ENCODE results near the gene ARL4C.
"Not testable (repeated sequence)": the region's sequence is repeated elsewhere in the genome, so short reads cannot be mapped to it uniquely, and the experiment has no call there.

The ARL4C gene

GRCh38 chr2:234472155-234472554 is 24.7 kb downstream of the ARL4C start:
- no peak for FAIRE-seq

- no peak for FAIRE-seq
Measured at GRCh38 chr2:234469972-234470371, 26.9 kb downstream of the ARL4C start.

GRCh38 chr2:234469251-234469845 is 27.5 kb downstream of the ARL4C start:
- no peak for FAIRE-seq

GRCh38 chr2:234468503-234468902 is 28.4 kb downstream of the ARL4C start:
- FAIRE-seq, result no peak

GRCh38 chr2:234467289-234467688 is 29.6 kb downstream of the ARL4C start:
- no peak for FAIRE-seq

- no peak for FAIRE-seq
Measured at GRCh38 chr2:234464291-234464645, 32.6 kb downstream of the ARL4C start.

- no peak for FAIRE-seq
Measured at GRCh38 chr2:234463626-234464290, 33.1 kb downstream of the ARL4C start.

- no peak for FAIRE-seq
Measured at GRCh38 chr2:234462218-234462992, 34.5 kb downstream of the ARL4C start.

GRCh38 chr2:234459401-234460009 is 37.4 kb downstream of the ARL4C start:
- FAIRE-seq, result no peak

GRCh38 chr2:234458466-234458865 is 38.4 kb downstream of the ARL4C start:
- no peak for FAIRE-seq

GRCh38 chr2:234457421-234457820 is 39.5 kb downstream of the ARL4C start:
- FAIRE-seq, result no peak

- FAIRE-seq, result not testable (repeated sequence)
Measured at GRCh38 chr2:234455246-234455645, 41.6 kb downstream of the ARL4C start.

- FAIRE-seq, result no peak
Measured at GRCh38 chr2:234454433-234454832, 42.4 kb downstream of the ARL4C start.

GRCh38 chr2:234453216-234453615 is 43.7 kb downstream of the ARL4C start:
- no peak for FAIRE-seq

GRCh38 chr2:234451852-234452625 is 44.8 kb downstream of the ARL4C start:
- FAIRE-seq, result no peak

- FAIRE-seq, result no peak
Measured at GRCh38 chr2:234451242-234451641, 45.6 kb downstream of the ARL4C start.

- FAIRE-seq, result no peak
Measured at GRCh38 chr2:234450431-234451124, 46.3 kb downstream of the ARL4C start.

- FAIRE-seq, result no peak
Measured at GRCh38 chr2:234448506-234449184, 48.2 kb downstream of the ARL4C start.

- FAIRE-seq, result no peak
Measured at GRCh38 chr2:234447963-234448362, 48.9 kb downstream of the ARL4C start.

GRCh38 chr2:234447189-234447588 is 49.7 kb downstream of the ARL4C start:
- no peak for FAIRE-seq

- FAIRE-seq, result no peak
Measured at GRCh38 chr2:234446404-234447076, 50.3 kb downstream of the ARL4C start.
